Right renal pelvis (tissue), 4 donors: ENCODE results near the gene ZSCAN20. TPM values are rescaled to one million over a fixed set of nuclear protein-coding genes. Genes with fewer than 3 reads are reported as not detected.

Source experiments
- DNase-seq, 4 donors: peaks; one replicate each; pipeline ENCODE4 v3.0.0-alpha.2; 2013; ENCODE audit warnings: low read depth in 4 of 4, low spot score in 3 of 4, missing footprints in 1 of 4
- polyA plus RNA-seq, 4 donors: library from polyadenylated mRNA; unstranded; fragments of 120-200 nt; gene quantifications; one replicate each; pipeline ENCODE4 v1.2.1, GENCODE V29; 2013; ENCODE audit not compliant: insufficient read length in 4 of 4

ZSCAN20 gene
- polyA plus RNA-seq: 1 to 10 TPM; 5.2 to 6.2 (median 5.4) TPM

DNA sequence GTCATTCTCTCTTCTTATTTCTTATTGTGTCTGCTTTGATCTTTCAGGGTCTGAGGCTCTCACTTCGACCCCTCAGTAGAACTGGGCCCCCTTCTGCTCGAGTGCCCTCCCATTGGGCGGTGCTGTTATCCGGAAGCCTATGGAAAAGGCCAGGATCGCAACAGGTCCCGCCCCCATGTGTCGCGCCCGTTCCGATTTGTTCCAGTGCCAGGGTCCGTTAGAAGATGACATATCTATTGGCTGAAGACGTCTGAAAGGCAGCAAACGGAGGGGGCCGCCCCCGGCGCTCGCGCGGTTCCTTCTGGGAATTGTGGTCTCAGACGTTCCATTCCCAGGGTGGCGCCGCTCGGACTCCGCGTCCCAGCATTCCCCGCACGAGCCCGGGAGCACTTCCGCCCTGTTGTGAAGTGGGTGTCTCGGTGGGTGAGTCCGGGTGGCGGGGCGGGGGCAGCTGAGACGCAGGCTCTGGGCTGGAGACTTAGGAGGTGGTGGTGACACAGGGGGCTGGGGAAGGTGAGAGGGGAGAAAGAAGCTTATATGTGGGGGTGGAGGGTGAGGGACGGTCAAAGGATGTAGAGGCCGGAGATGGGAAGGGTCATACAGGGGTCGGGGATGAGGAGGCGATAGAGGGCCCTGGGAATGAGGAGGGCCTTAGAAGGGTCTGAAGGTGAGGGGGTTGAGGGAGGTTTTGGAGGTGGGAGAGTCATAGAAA, at the start of gene ZSCAN20:
Gene ZSCAN20 (plus strand): TSS at position 377 of the 712 bp plus-strand sequence. CDS start 6,644 bp downstream, outside the sequence.
- DNase-seq: peak; percentile 91 to 95 (median 93)

DNA sequence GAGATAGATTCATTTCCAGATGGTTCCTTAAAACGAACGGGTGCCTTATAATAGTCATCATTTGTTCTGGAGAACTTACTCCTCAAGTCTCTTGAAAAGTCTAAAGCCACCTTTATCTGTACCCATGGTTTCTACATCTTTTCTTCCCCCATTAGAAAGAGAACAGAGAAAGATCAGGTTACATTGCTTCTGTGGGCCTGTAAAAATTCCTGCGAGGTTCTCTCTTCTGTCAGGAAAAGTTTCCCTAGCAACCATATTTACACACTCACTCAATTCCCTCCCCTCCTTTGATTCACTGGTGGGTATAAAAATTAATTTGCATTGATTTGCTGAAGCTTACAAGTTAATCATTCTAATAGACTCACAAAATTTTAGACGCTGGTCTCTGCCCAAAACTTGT, 48.2 kb upstream of the ZSCAN20 start:
- DNase-seq: no peak

DNA sequence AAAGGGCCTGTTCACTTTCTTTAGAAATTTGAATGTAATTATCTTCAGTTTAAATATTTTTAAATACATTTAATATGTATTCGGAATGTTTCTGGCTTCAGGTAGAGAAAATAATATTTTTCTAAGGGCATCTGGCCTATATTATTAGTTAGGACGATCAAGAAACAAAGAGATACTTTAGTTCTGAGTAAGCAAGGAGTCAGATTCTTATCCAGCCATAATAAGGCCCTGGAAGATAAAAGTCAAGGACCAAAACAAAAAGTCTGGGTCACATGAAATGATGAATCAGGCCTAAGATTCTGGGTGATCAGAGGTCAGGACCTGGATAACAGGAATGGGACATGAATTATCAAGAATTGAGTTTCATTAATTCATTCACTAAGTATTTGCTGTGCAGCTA, 47.8 kb upstream of the ZSCAN20 start:
- no peak for DNase-seq

DNA sequence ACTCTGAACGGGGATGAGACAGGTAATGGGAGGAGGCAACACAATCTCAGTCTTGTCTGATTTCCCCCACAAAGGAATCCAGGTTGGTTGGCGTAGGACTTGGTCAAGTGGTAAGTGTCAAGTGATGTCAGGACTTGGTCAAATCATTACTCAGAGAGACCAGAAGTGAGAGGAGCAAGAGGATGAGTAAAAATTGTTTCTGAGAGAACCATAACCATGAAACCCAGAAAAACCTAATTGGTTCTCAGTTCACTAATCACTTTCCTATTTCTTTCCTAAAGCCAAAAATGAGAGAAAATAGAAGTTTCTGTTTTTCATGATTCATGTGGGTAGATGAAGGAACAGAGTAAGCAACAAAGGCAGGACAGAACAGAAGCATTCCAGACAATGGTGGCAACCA, 46.5 kb upstream of the ZSCAN20 start:
- no peak for DNase-seq

DNA sequence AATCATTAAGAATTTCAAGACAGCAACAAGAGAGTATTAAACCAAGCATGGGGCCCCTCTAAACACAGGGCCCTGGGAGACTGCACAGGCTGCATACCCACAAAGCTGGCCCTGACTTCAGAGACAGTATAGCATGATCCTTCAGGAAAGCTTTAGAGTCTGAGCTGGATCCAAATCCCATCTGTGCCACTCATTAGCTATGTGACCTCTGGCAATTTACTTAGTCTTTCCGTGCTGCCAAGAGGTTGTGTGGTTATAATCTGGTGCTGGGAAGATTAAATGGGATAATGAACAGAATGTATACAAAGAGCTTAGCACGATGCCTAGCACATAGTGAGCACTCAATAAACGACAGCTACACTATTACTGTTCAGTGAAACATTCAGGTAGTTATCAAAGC, 45.5 kb upstream of the ZSCAN20 start:
- DNase-seq: no peak

DNA sequence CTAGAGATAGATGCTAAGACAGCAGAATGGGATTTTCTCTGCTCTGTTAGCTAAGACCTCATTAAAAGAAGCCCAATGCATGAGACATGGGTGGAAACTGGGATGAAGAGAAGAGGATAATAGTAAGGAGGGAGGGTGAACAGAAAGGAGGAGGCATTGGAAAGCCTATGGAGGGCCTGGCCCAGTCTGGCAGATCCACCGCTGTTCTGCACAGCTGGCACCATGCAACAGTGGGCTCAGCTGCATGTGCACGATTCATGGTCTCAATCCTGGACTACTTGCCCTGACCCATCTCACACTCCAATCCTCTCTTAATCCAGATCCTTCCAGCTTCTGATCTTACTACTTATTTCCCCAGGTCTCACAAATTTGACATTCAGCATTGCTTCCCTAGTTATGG, 43.8 kb upstream of the ZSCAN20 start:
- no peak for DNase-seq

DNA sequence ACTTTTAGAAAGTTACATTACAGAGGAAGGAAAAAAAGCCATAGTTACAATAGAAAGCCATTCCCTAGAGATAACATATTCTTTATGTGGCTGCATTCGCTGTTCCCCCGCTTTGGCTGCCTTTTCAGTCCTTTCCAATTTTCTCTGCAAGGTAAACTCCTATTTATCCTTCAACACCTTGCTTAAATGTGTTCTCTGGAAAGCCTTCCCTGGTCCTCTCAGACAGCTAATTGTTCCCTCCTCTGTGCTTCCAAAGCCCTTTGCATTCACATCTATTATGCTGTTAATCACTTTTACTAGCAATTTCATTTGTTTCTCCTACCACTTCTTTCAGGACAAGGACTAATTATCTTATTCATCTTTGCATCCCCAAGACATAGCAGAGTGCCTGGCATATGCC, 43.1 kb upstream of the ZSCAN20 start:
- no peak for DNase-seq

DNA sequence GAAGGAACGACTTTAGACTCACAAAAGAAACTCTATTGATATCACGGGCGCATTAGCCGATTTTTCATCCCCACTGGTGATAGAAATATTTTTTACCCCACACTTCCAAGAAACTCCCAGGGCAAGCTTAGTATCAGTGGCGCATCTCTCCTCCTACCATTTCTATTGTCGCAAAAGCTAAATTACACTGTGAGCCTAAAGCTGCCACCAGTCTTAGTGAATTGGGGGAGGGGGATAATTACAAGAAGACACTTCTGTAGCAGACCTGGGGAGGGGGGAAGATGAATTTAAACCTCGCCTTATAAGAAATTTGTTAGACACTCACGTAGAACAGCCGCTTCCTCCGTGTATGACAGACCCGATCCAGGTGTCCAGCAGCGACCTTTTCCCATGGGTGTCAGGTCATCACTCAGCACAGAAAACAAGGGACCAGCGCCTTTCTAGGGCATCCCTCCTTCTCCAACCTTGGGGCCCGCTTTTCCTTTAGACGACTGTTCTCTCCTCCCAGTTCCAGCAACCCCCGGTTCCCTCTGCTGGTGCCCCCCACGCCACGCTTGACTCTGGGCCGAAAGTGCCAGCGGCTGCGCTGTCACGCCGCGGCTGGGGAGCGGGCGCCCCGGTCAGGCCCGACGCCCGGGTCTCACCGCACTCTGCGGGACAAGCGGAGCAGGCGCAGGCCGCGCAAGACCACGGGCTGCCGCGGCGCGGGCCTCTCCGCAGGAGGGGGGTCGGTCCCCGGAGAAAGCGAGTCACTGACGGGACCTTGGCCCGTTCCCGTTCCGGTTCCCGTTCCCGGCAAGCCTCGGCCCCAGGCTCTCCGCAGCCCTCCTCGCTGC, 42.4 kb upstream of the ZSCAN20 start:
- no peak for DNase-seq

DNA sequence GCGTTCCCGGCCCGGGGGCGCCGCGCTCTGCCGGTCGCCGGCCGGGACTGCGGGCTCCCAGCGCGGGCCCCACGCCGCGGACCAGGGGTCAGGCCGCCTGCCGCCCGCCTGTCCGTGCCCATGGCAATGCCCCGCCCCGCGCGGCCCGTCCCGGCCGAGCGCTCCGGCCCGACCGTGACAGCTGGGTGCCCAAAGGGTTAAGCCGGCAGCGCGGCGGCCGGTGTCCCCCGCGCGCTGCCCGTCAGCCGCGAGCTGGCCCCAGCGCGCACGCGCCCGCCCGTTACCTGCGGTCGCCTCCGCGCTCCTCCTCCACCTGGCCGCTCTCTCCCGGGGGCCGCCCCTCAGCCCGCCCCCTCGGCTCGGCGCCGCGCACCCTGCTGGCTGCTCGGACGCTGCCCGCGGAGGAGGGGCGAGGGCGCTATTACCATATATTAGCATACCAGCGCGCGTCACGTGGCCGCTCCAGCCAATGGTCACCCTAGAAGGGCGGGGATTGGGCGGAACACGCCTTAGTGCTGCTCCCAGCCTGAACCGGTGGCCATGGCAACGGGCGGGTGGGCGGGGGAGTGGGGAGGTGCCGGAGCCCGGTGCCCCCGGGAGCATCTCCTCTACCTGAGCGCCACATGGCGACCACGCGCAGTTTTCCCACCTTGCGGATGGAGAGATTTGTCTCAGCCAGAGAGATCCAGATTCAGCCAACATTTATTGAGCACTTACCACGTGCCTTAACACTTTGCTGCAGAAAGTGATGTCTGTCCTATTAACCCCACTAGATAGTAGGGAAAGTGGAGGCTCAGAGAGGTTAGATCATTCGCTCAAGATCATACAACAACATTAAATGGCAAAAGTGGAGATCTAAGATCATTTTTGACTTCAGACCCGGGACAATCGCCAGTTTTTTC, 41.5 kb upstream of the ZSCAN20 start, which contains the start of gene PHC2:
Gene PHC2 (minus strand): TSS at position 404 of the 902 bp plus-strand sequence. CDS start 55,556 bp downstream, outside the sequence.
- peak; percentile 88 to 94 (median 92) for DNase-seq

DNA sequence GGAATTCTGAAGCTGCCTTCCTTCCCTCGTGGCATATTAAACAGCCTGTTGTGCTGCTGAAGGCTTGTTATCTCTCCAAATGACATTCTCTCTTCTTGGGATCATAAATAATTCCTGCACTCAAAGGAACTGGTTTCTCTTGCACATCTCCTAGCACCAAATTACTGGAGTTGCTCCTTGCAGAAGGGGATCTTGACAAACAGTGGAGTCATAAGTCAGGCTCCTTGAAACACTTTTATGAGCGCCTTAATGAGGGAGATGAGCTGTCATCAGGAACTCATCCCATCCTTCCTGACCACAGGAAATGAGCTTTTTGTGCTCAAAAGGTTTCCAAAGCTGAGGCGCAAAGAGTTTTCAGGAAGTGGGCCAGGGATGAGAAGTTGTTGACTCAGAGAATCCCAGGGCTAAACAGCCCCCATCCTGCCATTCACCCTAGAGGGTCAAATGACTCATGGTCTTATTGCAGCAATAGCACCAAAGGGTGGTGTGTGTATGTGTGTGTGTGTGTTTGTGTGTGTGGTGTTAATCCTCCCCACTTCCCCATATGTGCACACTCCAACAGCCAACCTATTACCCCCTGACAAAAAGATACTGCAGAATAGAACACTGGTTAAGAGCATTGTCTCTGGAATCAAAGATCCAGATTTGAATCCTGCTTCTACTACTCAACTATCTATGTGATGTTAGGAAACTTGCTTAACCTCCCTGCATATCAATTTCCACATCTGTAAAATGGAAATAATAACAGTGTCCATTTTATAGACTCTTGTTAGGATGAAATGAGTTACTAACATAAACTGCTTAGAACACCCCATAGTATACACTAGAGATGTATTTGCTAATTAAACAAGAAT, 38.7 kb upstream of the ZSCAN20 start:
- DNase-seq: no peak

DNA sequence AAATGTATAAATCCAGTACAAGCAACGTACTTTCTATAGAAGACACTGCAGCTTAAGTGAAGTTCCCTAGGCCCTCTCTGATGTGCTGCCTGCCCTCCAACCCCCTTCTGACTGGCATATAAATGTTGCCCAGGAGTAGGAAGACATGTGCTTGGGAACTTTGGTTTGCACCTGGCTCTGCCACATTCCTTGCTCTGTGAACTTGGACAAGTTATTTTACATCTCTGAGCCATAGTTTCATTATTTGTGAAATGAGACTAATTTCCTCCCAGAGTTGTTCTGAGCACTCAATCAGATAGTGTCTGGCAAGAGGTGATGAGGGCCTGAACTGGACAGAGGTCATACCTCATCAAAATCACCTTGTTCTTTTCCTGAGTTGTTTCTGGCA, 38.1 kb upstream of the ZSCAN20 start:
- DNase-seq: no peak

DNA sequence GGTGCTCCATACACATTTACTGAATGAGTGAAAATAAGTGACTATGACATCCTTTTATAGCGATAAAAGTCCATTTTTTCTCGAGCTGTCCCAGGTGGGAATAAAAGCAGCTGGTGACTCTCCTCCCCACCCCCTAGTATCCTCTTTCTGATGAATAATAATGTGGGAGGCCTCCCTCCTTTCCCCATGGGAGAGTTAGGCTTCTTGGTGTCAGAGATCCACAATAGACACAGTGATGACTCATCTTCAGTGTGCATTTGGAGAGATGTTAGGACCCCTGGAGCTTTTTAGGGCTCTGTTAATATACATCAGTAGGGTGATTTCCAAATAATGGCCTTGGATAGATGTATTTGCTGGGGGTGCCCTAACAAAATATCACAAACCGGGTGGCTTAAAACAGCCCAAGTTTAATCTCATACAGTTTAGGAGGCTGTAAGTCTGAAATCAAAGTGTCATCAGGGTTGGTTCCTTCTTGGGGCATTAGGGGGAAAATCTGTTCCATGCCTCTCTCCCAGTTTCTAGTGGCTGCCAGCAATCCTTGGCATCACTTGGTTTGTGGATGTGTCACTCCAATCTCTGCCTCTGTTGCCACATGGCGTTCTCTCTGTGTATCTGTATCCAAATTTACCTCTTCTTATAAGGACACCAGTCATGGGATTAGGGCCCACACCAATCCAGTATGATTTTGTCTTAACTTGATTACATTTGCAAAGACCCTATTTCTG, 37.2 kb upstream of the ZSCAN20 start:
- no peak for DNase-seq

DNA sequence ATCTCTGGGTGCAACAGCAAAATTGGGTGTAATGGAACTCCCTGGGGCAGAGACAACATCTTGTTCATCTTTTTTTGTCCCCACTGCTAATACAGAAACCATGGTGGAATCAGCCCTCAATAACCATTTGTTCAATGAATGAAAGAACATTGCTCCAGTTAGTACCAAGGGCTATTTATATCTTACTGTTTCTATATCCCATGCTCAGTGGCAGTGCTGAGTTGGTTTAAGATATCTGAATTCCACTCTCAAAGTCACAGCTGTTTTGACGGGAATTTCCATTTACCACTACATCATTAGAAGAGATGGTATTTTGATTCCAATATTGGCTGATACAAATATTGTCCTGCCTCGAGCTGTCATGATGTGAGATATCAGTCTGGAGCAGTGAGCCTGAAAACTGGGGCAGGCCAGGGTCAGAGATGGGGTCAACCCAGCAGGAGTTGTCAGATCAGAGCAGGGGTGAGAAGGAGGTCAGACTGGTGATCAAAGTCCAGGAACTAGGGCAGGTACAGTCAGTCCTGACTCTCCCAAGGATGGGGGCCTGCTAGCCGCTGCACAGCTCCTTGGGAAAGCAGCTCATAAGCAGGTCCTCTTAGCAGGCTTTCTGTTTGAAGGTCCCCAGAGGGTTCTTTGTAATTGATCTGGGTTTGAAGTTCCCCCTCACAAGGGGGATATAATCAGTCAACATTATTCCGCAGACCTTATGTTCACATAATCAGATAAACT, 35.7 kb upstream of the ZSCAN20 start:
- no peak for DNase-seq

DNA sequence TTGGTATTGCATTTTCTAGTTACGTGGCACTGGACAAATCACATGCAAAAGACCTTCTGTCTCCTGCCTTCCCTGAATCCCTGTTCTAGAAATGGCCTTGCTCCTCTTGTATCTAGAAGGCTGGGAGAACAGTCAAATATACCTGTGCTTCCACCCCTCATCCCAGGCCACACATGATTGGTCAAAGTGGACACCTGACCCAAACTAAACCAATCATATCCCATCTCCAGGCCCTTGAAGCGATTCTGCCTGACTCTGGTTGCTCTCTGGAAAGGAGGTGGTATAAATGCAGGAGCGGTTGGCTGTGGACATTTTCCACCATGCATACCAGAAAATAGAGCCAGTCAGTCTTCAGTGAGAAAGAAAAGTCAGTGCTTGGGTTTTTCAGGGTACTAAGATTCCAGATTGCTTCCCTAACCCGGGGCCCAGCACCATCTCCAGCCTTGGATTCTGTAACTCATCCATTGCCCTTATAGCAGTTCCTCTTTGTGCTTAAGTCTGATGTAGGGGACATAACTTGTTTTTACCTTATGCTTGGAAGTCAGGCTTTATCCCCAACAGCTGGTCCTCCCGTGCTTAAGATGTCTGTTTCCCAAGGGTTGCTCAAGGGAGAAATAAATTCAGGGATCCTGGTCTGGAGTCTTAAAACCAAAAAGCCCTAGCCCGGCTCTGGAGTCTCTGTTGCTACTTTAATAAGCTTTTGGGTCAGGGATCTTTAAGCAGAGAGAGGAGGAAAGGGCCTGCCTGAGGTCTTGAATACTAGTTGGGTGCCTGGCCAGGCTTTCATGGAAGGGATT, 33.9 kb upstream of the ZSCAN20 start:
- DNase-seq: no peak

DNA sequence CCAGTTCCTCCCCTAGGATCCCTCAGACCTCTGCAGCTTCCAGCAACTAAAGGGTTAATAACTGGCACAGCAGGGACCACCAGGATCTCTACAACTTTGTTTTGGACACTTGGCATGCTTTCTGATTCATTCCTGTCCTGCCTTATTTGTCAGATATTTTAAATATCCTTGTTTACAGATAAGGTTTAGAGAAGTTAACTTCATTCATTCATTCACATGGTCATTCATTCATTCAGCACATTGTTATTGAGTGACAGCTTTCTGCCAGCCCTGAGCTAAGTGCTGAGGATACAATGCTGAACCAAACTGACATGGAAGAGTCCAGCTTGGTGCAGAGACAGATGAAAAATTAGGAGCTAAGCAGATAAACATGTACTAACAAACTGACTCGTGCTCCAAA, 32.8 kb upstream of the ZSCAN20 start:
- no peak for DNase-seq

DNA sequence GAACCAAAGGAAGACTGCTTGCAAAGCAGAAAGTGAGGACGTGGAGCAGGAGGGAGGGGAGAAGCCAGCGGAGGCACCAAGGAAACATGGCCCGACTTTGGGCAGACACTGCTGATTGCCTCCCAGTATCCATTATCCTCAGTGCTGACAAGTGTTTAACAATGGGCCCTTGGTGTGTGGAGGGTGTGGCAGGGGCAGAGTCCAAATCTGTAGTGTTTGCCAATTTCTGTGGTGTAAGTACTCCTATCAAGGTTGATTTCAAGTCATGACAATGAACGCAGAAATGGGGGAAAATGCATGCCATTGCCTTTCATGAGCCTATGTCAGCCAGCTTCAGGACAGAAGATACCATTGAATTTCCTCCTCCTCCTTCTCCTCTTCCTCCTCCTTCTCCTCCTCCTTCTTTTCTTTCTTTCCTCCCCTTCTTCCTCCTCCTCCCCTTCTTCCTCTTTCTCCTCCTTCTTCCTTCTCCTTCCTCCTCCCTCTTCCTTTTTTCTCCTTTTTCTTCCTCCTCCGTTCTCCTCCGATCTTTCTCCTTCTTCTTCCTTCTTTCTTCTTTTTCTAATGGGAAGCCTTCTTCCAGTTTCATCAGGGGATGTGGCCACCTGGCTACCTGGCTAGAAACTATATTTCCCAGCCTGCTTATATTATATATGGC, 31.2 kb upstream of the ZSCAN20 start:
- DNase-seq: no peak

DNA sequence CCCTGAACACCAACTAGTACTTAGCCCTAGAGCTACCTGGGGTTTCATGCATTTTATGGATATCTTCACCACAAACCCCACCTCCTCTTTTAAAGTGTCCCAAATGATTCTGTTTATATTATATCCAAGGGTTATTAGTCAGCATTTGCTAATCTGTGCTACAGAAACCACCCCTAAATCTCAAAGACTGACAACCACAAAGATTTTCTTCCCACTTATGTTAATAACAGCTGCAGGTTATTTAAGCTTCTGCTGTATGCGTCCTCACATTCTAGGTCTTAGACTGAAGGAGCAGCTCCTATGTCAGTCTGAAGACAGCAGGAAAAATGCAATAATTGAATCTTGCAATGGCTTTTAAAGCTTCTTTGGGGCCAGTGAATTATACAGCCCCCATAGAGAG, 30.3 kb upstream of the ZSCAN20 start:
- no peak for DNase-seq
